Measurements from ENCODE around the gene ZRANB3. TPM values are rescaled to one million over a fixed set of nuclear protein-coding genes. Genes with fewer than 3 reads are reported as not detected.

Gene ZRANB3
- total RNA-seq, 1 donor from 2014 or later: 7.0 TPM

DNA sequence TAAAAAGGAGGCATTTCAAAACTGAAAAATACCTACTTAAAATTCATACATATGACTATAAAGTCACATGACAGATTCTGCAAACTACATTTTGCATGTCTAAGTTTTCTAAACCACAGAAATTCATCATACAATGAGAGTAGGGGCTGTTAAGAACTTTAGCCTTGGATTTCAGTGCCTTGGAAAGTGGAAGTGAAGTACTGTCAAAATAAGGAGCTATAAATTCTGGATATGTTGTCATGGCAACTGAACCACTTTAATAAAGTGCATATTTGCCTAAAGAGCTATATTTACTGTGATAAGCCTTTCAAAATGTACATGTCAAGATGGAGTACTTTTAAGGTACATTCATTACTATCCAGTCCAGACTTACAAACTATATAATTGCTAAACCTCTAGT lies 251.8 kb downstream of the ZRANB3 start:
- Mint-ChIP-seq H3K27ac (ENCODE audit: unreplicated experiment) (no peak overlapping the region), H3K9me3 (ENCODE audit: low read depth) (no peaks in the 10 kb centered on the region), H3K4me3 (ENCODE audit: unreplicated experiment) (no peak overlapping the region), H3K4me1 (ENCODE audit: low read depth) (no peaks in the 10 kb centered on the region), H3K36me3 (ENCODE audit: low read depth) (no peaks in the 10 kb centered on the region), H3K27me3 (ENCODE audit: low read depth) (no peaks in the 10 kb centered on the region)
- TF ChIP-seq, protein P1, sequence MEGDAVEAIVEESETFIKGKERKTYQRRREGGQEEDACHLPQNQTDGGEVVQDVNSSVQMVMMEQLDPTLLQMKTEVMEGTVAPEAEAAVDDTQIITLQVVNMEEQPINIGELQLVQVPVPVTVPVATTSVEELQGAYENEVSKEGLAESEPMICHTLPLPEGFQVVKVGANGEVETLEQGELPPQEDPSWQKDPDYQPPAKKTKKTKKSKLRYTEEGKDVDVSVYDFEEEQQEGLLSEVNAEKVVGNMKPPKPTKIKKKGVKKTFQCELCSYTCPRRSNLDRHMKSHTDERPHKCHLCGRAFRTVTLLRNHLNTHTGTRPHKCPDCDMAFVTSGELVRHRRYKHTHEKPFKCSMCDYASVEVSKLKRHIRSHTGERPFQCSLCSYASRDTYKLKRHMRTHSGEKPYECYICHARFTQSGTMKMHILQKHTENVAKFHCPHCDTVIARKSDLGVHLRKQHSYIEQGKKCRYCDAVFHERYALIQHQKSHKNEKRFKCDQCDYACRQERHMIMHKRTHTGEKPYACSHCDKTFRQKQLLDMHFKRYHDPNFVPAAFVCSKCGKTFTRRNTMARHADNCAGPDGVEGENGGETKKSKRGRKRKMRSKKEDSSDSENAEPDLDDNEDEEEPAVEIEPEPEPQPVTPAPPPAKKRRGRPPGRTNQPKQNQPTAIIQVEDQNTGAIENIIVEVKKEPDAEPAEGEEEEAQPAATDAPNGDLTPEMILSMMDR (IDR thresholded peaks at IDR 0.05): no peak
- no peak for DNase-seq (ENCODE audit: low spot score)

DNA sequence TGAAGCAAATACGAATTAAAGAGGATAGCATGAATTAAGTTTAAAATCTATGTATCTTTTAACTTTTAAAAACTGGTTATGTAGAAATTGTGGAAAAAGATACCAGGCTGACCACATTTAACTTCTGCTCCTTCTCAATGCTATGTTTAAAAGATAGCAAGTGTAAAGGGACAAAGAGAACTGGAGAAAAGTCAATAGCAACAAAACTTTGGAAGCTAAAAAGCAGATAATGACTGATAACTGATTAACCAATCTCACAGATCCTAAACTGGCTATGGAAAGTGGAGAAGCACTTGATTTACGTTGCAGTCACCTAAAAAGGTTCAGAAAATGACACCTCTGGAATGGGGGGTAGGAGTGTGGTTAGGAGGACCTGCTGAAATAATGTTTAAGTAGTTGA lies 254.5 kb downstream of the ZRANB3 start:
- no peak for DNase-seq (ENCODE audit: low spot score)
- no peaks in the 10 kb centered on the region for H3K4me1 Mint-ChIP-seq (ENCODE audit: low read depth)
- H3K9me3 Mint-ChIP-seq (ENCODE audit: low read depth): no peaks in the 10 kb centered on the region
- H3K27me3 Mint-ChIP-seq (ENCODE audit: low read depth): no peaks in the 10 kb centered on the region
- no peak overlapping the region for H3K27ac Mint-ChIP-seq (ENCODE audit: unreplicated experiment)
- H3K4me3 Mint-ChIP-seq (ENCODE audit: unreplicated experiment): no peak overlapping the region
- H3K36me3 Mint-ChIP-seq (ENCODE audit: low read depth): no peaks in the 10 kb centered on the region
- TF ChIP-seq, protein P1 (IDR thresholded peaks at IDR 0.05): no peak

DNA sequence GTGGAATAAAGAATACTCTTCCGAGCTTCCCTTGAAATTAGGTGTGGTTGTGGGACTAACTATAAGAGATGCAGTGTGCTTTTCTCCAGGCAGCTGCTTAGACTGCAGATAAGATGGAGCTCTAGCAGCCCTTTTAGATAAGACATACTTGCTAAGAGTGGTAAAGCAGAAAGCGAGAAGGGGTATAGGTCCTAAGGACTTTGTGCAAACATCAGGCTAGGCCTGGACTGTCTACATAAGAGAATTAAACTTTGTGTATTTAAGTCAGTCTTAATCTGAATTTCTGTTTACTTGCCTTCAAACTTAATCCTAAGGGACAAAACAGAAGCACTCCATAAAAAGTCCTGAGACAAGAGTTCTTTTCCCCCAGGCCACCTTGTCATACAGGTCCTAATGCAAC lies 260.0 kb downstream of the ZRANB3 start:
- H3K27ac Mint-ChIP-seq (ENCODE audit: unreplicated experiment): no peak overlapping the region
- no peaks in the 10 kb centered on the region for H3K9me3 Mint-ChIP-seq (ENCODE audit: low read depth)
- no peak overlapping the region for H3K4me3 Mint-ChIP-seq (ENCODE audit: unreplicated experiment)
- no peaks in the 10 kb centered on the region for H3K36me3 Mint-ChIP-seq (ENCODE audit: low read depth)
- no peak for DNase-seq (ENCODE audit: low spot score)
- H3K4me1 Mint-ChIP-seq (ENCODE audit: low read depth): no peaks in the 10 kb centered on the region
- H3K27me3 Mint-ChIP-seq (ENCODE audit: low read depth): no peaks in the 10 kb centered on the region
- TF ChIP-seq, protein P1 (IDR thresholded peaks at IDR 0.05): no peak

DNA sequence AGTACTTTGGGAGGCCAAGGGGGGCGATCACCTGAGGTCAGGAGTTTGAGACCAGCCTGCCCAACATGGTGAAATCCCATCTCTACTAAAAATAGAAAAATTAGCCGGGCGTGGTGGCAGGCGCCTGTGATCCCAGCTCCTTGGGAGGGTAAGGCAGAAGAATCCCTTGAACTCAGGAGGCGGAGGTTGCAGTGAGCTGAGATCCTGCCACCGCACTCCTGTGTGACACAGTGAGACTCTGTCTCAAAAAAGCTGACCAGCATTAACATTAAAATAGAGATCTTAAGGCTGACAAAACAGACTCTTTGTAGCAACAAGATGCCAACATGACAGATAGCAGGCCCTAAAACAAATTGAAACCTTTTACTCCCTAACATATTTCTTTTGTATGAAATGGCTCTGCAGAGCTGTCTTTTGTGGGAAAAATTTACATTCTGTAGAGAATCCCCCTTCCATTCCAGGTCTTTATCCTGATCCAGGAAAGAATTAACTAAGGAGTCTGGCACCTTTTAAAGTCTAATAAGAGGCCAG lies 265.0 kb downstream of the ZRANB3 start:
- no peaks in the 10 kb centered on the region for H3K9me3 Mint-ChIP-seq (ENCODE audit: low read depth)
- H3K4me1 Mint-ChIP-seq (ENCODE audit: low read depth): no peaks in the 10 kb centered on the region
- H3K27me3 Mint-ChIP-seq (ENCODE audit: low read depth): no peaks in the 10 kb centered on the region
- no peak overlapping the region for H3K27ac Mint-ChIP-seq (ENCODE audit: unreplicated experiment)
- TF ChIP-seq, protein P1 (IDR thresholded peaks at IDR 0.05): no peak
- no peak overlapping the region for H3K4me3 Mint-ChIP-seq (ENCODE audit: unreplicated experiment)
- H3K36me3 Mint-ChIP-seq (ENCODE audit: low read depth): no peaks in the 10 kb centered on the region
- DNase-seq (ENCODE audit: low spot score): no peak

DNA sequence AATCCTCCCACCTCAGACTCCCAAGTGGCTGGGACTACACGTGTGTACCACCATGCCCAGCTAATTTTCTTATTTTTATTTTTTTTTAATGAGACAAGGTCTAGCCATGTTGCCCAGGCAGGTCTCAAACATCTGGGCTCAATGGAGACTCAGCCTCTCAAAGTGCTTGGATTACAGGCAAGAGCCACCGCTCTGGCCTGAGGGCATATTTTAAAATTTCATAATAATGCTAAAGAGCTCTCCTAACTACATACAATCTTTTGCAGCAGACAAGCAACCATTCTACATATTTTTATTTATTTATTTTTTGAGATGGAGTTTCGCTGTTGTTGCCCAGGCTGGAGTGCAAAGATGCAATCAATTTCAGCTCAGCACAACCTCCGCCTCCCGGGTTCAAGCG lies 271.9 kb downstream of the ZRANB3 start:
- peaks cover 7% of the 10 kb centered on the region for H3K9me3 Mint-ChIP-seq (ENCODE audit: low read depth)
- H3K27me3 Mint-ChIP-seq (ENCODE audit: low read depth): no peaks in the 10 kb centered on the region
- H3K36me3 Mint-ChIP-seq (ENCODE audit: low read depth): peaks cover 2% of the 10 kb centered on the region

More for the DNA sequence above, 271.9 kb downstream of the ZRANB3 start:
- no peak overlapping the region for H3K27ac Mint-ChIP-seq (ENCODE audit: unreplicated experiment)
- TF ChIP-seq, protein P1 (IDR thresholded peaks at IDR 0.05): no peak
- H3K4me1 Mint-ChIP-seq (ENCODE audit: low read depth): no peaks in the 10 kb centered on the region
- DNase-seq (ENCODE audit: low spot score): no peak
- H3K4me3 Mint-ChIP-seq (ENCODE audit: unreplicated experiment): no peak overlapping the region

Measured in chondrocyte (in vitro differentiated cells).